IPS-18c (cell line): ENCODE data around the gene IL19.
"Not testable (repeated sequence)": the region's sequence is repeated elsewhere in the genome, so short reads cannot be mapped to it uniquely, and the experiment has no call there.

Experiments
- H3K4me3 ChIP-seq: 2 replicates; pipeline ENCODE4 v1.7.0; 2013; ENCODE audit warnings: low read depth, mild to moderate bottlenecking, low read length, moderate library complexity; ENCODE audit not compliant: insufficient read depth
- H3K9me3 ChIP-seq: one replicate; pipeline ENCODE4 v1.6.1; 2013; ENCODE audit warnings: mild to moderate bottlenecking, low read length, moderate library complexity; ENCODE audit not compliant: control insufficient read depth, insufficient read depth

The IL19 gene

GRCh38 chr1:206834217-206834616 is 63.6 kb downstream of the IL19 start:
- Histone ChIP-seq H3K9me3 (no peaks in the 10 kb centered on the region), H3K4me3 (no peak overlapping the region)

- H3K4me3 ChIP-seq = no peak overlapping the region
- H3K9me3 ChIP-seq = no peaks in the 10 kb centered on the region
Observed at GRCh38 chr1:206834711-206835110, 64.1 kb downstream of the IL19 start.

GRCh38 chr1:206835186-206835585 is 64.6 kb downstream of the IL19 start:
- Histone ChIP-seq H3K4me3 (no peak overlapping the region), H3K9me3 (no peaks in the 10 kb centered on the region)

GRCh38 chr1:206836111-206836510 is 65.5 kb downstream of the IL19 start:
- H3K9me3 ChIP-seq = no peaks in the 10 kb centered on the region
- no peak overlapping the region for H3K4me3 ChIP-seq

GRCh38 chr1:206839006-206839560 is 68.5 kb downstream of the IL19 start:
- Histone ChIP-seq H3K4me3 (no peak overlapping the region), H3K9me3 (no peaks in the 10 kb centered on the region)

- H3K9me3 ChIP-seq = no peaks in the 10 kb centered on the region
Observed at GRCh38 chr1:206839857-206840256, 69.3 kb downstream of the IL19 start.

GRCh38 chr1:206841609-206842323 is 71.2 kb downstream of the IL19 start:
- H3K4me3 ChIP-seq = no peak overlapping the region

More at GRCh38 chr1:206839857-206840256, 69.3 kb downstream of the IL19 start:
- H3K4me3 ChIP-seq = no peak overlapping the region

GRCh38 chr1:206842854-206843253 is 72.3 kb downstream of the IL19 start:
- Histone ChIP-seq H3K9me3 (no peaks in the 10 kb centered on the region), H3K4me3 (no peak overlapping the region)

More at GRCh38 chr1:206841609-206842323, 71.2 kb downstream of the IL19 start:
- H3K9me3 ChIP-seq = no peaks in the 10 kb centered on the region

GRCh38 chr1:206843626-206844025 is 73.1 kb downstream of the IL19 start:
- no peaks in the 10 kb centered on the region for H3K9me3 ChIP-seq
- H3K4me3 ChIP-seq = no peak overlapping the region

- Histone ChIP-seq H3K9me3 (no peaks in the 10 kb centered on the region), H3K4me3 (no peak overlapping the region)
Observed at GRCh38 chr1:206846487-206846886, 75.9 kb downstream of the IL19 start.

GRCh38 chr1:206847337-206847834 is 76.8 kb downstream of the IL19 start:
- H3K9me3 ChIP-seq = no peaks in the 10 kb centered on the region

GRCh38 chr1:206847946-206848345 is 77.4 kb downstream of the IL19 start:
- Histone ChIP-seq H3K4me3 (no peak overlapping the region), H3K9me3 (no peaks in the 10 kb centered on the region)

More at GRCh38 chr1:206847337-206847834, 76.8 kb downstream of the IL19 start:
- no peak overlapping the region for H3K4me3 ChIP-seq

- Histone ChIP-seq H3K4me3 (no peak overlapping the region), H3K9me3 (no peaks in the 10 kb centered on the region)
Observed at GRCh38 chr1:206850401-206850800, 79.8 kb downstream of the IL19 start.

GRCh38 chr1:206851341-206852010 is 80.9 kb downstream of the IL19 start:
- no peaks in the 10 kb centered on the region for H3K9me3 ChIP-seq
- H3K4me3 ChIP-seq = no peak overlapping the region

GRCh38 chr1:206852662-206853061 is 82.1 kb downstream of the IL19 start:
- not testable (repeated sequence) for H3K4me3 ChIP-seq, H3K9me3 ChIP-seq

- not testable (repeated sequence) for H3K4me3 ChIP-seq, H3K9me3 ChIP-seq
Observed at GRCh38 chr1:206853696-206854095, 83.1 kb downstream of the IL19 start.

- no peaks in the 10 kb centered on the region for H3K9me3 ChIP-seq
- no peak overlapping the region for H3K4me3 ChIP-seq
Observed at GRCh38 chr1:206854401-206855129, 84.0 kb downstream of the IL19 start.
